Measurements from ENCODE around the gene TPT1. TPM values are rescaled to one million over a fixed set of nuclear protein-coding genes. Genes with fewer than 3 reads are reported as not detected.

TPT1 gene
- total and polyA plus RNA-seq, 2 of the 13 experiments (the other 11 are each of a cell fraction or from before 2014, with no cell fraction given): 2,953 to 3,594 TPM

DNA sequence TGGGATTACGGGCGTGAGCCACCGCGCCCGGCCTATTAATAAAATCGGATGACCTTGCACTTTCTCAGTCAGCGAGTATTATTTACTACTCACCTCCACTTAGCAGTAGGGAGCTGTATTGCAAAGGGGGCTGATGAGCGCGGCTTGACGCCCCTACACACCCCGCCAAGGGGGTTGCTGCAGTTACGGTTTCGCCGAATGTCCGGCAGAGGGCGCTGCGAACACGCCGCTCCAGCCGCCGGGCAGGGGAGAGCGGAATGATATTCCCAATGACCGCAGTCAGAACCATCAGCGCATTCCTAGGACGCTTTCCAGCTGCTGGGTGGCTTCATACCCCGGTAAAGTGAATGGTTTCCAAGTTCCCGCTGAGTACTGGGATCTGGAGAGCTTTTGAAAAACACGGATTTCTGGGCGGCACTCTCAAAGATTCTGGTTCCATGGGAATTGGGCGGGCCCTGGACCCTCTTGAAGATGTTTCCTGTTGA, 30.0 kb upstream of the TPT1 start (continued):
- TF ChIP-seq, protein P1, sequence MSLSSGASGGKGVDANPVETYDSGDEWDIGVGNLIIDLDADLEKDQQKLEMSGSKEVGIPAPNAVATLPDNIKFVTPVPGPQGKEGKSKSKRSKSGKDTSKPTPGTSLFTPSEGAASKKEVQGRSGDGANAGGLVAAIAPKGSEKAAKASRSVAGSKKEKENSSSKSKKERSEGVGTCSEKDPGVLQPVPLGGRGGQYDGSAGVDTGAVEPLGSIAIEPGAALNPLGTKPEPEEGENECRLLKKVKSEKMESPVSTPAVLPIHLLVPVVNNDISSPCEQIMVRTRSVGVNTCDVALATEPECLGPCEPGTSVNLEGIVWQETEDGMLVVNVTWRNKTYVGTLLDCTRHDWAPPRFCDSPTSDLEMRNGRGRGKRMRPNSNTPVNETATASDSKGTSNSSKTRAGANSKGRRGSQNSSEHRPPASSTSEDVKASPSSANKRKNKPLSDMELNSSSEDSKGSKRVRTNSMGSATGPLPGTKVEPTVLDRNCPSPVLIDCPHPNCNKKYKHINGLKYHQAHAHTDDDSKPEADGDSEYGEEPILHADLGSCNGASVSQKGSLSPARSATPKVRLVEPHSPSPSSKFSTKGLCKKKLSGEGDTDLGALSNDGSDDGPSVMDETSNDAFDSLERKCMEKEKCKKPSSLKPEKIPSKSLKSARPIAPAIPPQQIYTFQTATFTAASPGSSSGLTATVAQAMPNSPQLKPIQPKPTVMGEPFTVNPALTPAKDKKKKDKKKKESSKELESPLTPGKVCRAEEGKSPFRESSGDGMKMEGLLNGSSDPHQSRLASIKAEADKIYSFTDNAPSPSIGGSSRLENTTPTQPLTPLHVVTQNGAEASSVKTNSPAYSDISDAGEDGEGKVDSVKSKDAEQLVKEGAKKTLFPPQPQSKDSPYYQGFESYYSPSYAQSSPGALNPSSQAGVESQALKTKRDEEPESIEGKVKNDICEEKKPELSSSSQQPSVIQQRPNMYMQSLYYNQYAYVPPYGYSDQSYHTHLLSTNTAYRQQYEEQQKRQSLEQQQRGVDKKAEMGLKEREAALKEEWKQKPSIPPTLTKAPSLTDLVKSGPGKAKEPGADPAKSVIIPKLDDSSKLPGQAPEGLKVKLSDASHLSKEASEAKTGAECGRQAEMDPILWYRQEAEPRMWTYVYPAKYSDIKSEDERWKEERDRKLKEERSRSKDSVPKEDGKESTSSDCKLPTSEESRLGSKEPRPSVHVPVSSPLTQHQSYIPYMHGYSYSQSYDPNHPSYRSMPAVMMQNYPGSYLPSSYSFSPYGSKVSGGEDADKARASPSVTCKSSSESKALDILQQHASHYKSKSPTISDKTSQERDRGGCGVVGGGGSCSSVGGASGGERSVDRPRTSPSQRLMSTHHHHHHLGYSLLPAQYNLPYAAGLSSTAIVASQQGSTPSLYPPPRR (CRISPR knock-in tag; IDR thresholded peaks at IDR 0.05; ENCODE audit: borderline replicate concordance): no peak
- TF ChIP-seq ZNF768 (CRISPR knock-in tag; IDR thresholded peaks at IDR 0.05) (no peak), ZNF549 (CRISPR knock-in tag; IDR thresholded peaks at IDR 0.05) (no peak), JUNB (CRISPR knock-in tag; IDR thresholded peaks at IDR 0.05; ENCODE audit: borderline replicate concordance) (no peak), ZNF383 (CRISPR knock-in tag; IDR thresholded peaks at IDR 0.05; ENCODE audit: borderline replicate concordance) (no peak), ZMAT3 (CRISPR knock-in tag; conservative IDR thresholded peaks at IDR 0.05) (no peak), ZNF7 (CRISPR knock-in tag; IDR thresholded peaks at IDR 0.05) (no peak), SP5 (CRISPR knock-in tag; IDR thresholded peaks at IDR 0.05; ENCODE audit: borderline replicate concordance, low read depth) (no peak), FOSL1 (CRISPR knock-in tag; IDR thresholded peaks at IDR 0.05; ENCODE audit: borderline replicate concordance) (no peak), ZNF572 (CRISPR knock-in tag; IDR thresholded peaks at IDR 0.05) (no peak)
- TF ChIP-seq, protein P2, sequence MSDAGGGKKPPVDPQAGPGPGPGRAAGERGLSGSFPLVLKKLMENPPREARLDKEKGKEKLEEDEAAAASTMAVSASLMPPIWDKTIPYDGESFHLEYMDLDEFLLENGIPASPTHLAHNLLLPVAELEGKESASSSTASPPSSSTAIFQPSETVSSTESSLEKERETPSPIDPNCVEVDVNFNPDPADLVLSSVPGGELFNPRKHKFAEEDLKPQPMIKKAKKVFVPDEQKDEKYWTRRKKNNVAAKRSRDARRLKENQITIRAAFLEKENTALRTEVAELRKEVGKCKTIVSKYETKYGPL (CRISPR knock-in tag; IDR thresholded peaks at IDR 0.05): no peak
- TF ChIP-seq, protein P3, sequence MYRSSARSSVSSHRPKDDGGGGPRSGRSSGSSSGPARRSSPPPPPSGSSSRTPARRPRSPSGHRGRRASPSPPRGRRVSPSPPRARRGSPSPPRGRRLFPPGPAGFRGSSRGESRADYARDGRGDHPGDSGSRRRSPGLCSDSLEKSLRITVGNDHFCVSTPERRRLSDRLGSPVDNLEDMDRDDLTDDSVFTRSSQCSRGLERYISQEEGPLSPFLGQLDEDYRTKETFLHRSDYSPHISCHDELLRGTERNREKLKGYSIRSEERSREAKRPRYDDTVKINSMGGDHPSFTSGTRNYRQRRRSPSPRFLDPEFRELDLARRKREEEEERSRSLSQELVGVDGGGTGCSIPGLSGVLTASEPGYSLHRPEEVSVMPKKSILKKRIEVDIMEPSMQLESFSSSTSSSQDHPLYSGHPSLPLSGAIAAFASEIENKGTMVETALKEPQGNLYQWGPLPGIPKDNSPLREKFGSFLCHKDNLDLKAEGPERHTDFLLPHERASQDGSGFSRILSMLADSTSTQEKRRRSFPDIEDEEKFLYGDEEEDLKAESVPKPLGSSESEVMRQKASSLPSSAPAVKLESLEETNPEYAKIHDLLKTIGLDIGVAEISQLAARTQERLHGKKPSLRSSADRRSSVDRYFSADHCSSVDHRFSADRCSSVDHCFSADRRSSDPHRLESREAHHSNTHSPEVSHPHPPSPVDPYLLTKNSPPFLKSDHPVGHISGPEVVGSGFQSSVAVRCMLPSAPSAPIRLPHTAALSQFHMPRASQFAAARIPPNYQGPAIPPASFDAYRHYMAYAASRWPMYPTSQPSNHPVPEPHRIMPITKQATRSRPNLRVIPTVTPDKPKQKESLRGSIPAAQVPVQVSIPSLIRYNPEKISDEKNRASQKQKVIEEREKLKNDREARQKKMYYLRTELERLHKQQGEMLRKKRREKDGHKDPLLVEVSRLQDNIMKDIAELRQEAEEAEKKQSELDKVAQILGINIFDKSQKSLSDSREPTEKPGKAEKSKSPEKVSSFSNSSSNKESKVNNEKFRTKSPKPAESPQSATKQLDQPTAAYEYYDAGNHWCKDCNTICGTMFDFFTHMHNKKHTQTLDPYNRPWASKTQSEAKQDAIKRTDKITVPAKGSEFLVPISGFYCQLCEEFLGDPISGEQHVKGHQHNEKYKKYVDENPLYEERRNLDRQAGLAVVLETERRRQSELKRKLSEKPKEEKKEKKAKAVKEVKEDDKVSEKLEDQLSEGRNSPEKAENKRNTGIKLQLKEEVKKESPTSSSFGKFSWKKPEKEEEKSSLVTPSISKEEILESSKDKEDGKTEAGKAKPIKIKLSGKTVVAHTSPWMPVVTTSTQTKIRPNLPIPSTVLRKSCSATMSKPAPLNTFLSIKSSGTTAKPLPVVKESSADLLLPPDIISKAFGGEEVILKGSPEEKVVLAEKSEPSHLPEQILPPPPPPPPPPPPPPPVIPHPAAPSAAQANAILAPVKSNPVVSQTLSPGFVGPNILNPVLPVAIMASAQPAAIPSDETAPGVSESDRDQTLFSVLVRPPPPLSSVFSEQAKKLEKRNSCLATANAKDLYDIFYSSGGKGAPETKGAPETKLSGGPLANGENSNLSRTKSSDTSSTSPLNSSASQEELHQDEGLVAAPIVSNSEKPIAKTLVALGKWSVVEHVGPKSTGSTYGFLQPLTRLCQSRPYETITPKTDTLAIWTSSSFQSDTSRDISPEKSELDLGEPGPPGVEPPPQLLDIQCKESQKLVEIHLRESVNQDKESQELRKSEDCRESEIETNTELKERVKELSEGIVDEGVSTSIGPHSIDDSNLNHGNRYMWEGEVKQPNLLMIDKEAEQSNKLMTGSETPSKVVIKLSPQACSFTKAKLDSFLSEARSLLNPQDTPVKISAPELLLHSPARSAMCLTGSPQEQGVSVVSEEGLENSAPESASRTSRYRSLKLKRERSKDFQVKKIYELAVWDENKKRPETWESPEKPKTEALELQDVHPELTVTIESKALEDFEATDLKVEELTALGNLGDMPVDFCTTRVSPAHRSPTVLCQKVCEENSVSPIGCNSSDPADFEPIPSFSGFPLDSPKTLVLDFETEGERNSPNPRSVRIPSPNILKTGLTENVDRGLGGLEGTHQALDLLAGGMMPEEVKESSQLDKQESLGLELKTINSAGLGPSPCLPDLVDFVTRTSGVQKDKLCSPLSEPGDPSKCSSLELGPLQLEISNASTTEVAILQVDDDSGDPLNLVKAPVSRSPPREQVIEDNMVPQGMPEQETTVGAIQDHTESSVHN (CRISPR knock-in tag; IDR thresholded peaks at IDR 0.05): no peak
- TF ChIP-seq, protein P4, sequence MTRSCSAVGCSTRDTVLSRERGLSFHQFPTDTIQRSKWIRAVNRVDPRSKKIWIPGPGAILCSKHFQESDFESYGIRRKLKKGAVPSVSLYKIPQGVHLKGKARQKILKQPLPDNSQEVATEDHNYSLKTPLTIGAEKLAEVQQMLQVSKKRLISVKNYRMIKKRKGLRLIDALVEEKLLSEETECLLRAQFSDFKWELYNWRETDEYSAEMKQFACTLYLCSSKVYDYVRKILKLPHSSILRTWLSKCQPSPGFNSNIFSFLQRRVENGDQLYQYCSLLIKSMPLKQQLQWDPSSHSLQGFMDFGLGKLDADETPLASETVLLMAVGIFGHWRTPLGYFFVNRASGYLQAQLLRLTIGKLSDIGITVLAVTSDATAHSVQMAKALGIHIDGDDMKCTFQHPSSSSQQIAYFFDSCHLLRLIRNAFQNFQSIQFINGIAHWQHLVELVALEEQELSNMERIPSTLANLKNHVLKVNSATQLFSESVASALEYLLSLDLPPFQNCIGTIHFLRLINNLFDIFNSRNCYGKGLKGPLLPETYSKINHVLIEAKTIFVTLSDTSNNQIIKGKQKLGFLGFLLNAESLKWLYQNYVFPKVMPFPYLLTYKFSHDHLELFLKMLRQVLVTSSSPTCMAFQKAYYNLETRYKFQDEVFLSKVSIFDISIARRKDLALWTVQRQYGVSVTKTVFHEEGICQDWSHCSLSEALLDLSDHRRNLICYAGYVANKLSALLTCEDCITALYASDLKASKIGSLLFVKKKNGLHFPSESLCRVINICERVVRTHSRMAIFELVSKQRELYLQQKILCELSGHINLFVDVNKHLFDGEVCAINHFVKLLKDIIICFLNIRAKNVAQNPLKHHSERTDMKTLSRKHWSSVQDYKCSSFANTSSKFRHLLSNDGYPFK (CRISPR knock-in tag; IDR thresholded peaks at IDR 0.05; ENCODE audit: borderline replicate concordance): no peak

All from HepG2 (cell line).